Globus pallidus (tissue), 1 donor: ENCODE measurements around the gene GRIN2C.

Source experiments
- DNase-seq: peaks from one replicate; pipeline ENCODE4 v3.0.0-alpha.2; 2015; ENCODE audit warnings: low spot score

GRIN2C gene

DNA sequence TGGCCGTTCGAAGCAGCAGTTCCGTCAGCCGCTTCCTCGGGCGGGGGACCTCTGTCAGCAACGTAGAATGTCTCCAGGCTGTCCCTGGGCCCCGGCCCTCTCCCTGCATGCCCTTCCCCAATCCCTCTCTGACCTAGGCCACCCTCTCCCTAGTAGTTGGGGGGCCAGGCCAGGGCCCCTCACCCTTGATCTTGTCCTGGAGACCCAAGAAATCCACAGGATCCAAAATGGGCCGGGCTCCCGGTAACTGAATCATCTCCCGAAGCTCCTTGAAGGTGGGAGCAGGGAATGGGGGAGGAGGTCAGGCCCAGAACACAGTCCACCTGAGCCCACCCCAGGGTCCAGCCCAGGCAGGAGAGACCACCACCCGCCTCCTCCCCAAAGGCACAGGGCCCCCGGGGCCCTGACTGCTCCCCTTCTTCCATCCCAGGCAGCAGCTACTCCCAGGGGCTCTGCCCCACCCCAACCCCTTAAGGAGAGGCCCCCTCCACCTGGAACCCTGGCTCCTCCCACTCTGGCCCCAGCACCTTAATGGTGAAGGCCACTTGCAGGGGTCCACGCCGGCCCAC is 4.7 kb upstream of the GRIN2C start:
- no peak for DNase-seq

GRCh38 chr17:74863420-74864296 is 4.0 kb upstream of the GRIN2C start:
- DNase-seq, result no peak

DNA sequence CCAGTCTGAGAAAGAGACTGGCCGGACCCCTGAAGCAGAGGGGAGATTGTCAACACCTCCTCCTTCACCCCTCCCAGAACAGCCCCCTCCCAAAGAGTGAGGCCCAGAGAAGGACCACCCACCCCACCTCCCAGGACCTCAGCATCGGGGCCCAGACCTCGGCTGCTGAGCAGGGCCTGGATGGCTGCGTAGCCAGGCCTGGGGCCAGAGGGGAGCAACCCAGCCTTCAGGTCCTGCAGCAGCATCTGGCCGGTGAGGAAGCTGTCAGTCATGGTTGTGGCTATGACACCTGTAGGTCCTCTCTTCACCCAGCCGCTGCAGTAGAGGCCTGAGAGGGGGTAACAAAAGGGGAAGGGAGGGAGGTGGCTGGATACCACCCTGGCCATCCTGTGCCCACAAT is 3.2 kb upstream of the GRIN2C start:
- no peak for DNase-seq

DNA sequence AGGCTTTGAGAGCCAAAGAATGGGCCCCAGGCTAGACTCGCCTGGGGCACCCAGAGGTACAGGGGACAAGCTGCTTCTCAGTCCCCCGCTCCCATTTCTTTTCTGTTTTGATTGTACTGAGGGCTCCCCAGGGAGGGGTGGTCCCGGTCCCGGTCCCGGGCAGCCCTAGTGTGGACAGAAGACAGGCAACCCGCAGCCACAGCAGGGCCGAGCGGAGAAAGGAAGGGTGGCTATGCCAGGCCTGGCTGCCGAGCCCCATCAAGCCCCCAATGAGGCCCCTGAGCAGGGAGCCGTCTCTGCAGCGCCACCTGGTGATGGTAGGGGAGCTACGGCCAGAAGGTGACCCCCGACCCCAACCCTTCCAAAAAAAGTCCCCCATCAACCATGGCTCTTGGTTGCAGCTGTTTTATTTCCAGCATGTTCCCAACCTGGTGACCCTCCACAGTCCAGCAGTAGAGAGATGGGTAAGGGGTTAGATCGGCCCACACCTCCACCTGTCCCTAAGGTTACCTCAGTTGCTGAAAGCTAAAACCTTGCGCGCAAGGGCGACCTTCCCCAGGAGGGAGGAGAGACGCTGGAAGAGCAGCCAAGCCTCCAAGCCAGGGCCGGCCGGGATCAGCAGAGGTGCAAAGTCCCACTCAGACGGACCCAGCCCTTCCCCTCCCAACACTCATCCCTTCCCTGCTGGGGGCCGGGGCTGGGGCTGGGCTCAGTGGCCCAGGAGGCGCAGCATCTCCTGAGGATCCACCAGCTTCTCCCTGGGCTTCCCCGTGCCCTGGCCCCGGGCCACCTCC is 2.6 kb upstream of the GRIN2C start:
- DNase-seq, result peak; percentile 72

DNA sequence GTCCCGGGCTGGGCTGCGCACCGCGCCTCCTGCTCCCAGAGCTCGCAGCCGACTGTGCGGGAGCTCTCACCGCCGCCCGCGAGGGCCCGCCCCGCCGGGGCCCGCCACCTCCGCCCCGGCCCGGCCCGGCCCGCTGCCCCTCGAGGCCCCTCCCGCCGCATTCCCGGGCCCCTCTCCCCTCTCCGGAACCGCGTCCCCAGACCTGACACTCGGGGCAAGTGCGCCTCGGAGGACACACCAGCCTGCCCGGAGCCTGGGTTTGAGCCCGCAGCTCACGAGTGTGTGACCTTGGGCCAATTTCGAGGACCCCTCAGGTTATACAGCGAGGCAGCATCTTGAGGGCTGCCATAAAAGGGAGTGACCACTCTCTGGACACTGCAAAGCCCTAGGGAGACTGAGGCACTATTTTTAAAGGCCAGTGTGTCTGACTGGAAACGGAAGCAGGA is 2.0 kb upstream of the GRIN2C start:
- DNase-seq, result no peak

DNA sequence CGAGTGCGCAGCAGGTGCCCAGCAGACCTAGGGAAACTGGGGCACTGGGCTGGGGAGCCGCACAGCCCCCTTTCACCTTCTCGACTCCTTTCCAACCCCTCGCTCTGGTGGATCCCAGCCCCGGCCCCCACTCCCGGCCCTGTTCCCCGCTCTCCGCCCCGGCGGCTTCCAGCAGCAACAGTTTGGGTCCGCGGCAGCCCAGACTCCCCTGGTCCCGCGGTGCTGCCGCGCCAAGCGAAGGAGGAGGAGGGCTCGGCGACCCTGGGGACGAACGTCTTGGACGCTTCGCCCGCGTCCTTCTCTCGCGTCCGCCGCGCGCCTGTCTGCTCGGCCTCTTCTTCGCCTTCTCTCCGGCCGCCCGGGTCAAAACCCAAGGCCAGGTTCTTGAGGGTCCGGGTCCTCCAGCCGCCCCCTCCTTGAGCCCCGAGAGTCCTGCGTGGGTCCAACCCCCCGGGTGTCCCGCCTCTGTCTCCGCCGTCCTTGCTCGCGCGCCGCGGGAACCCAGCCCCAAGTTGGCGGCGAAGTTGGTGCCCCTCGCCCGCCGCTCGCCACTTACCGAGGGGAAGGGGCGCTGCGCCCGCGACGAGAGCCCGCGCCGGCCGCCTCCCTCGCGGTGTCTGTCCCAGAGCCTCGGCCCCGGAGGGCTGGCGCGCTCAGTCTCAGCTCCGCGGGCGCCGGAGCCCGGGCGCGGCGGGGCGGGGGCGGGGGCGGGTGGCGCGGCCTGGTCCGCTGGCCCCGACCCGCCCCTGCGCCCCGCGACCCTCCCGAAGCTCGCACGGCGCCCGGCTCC is 1.4 kb upstream of the GRIN2C start:
- no peak for DNase-seq

DNA sequence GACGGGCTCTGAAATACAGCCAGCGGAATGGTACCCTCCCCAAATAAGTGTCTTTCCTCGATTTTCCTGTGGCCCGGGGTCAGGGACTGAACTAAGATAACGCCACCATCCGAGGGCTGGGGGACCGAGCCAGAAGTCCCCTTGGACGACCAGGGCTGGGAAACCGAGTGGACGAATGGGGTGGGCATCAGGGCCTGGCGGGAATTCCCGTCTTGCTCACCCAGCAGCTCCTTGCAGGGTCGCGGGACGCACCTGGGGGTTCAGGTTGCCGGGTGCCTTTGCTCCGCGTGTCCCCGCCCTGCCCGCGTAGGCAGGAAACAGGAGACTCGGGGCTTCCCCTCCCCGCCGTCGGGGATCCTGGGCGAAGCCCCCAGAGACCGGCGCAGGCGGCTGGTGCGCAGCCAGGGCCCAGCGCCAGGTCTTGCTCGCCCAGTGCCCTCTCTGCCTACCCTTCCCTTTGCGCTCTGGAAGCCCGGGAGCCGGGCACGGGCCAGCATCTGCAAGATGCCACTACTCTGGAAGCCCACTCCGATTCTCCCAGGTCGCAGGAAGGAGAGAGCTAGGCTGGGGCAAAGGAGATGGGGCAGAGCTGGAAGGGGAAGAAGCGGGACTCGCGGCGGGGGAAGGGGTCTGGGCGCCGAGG is 665 bp upstream of the GRIN2C start:
- no peak for DNase-seq

DNA sequence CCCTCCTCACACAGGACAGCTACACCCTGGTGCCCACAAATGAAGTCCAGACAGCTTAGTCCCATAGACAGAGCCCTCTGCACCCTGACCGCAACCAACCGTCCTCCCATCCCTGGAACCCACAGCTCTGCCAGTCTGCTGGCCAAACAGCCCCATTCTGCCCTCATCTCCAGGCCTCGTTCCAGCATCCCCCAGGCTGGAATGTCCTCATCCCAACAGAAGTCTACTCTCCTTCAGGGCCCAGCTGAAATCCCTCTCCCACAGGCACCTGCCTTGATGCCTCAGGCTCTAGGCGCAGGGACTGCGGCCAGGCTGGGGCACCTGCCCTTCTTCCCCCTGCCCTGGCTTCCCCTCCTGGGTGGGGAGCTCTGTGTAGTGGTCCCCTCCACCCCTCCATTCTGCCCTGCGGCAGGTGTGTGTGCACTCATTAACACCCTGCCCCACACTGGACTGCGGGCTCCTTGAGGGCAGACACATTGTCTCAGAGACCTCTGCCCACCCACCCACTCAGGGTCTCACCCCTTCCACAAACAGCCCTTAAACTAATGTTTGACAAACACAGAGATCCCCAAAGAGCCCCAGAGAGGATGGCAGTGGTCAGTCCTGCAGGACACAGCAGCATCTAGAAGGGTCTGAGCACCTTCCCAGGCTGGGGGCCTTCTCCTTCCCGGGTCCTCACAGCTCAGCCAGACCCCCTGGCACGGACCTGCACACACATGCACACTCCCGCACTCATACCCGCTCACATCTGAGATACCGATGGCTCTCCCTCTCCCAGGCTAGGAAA is 820 bp downstream of the GRIN2C start:
- DNase-seq, result no peak

GRCh38 chr17:74857191-74857590 is 2.5 kb downstream of the GRIN2C start:
- DNase-seq, result no peak

GRCh38 chr17:74856112-74856511 is 3.6 kb downstream of the GRIN2C start:
- DNase-seq, result no peak

- DNase-seq, result no peak
These were observed 4.4 kb downstream of the GRIN2C start for GRCh38 chr17:74855323-74855722.

DNA sequence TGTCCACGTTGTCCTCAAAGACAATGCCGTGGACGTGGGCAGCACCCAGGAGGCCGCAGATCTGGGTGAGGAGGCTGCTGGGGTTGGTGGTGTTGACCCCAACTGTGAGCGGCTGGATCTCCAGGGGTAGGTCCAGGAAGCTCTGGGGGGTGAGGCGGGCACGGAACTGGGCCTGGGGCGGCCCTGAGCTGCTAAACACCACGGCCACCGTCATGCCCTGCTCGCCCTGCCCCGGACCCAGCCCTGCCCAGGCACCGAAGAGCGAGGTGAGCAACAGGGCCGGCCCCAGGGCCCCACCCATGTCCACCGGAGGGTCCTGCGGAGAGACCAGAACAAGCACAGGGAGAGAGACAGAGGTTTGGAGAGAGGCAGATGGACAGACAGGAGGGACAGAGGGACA is 4.9 kb downstream of the GRIN2C start:
- no peak for DNase-seq

- no peak for DNase-seq
These were observed 6.0 kb downstream of the GRIN2C start for GRCh38 chr17:74853669-74854068.

DNA sequence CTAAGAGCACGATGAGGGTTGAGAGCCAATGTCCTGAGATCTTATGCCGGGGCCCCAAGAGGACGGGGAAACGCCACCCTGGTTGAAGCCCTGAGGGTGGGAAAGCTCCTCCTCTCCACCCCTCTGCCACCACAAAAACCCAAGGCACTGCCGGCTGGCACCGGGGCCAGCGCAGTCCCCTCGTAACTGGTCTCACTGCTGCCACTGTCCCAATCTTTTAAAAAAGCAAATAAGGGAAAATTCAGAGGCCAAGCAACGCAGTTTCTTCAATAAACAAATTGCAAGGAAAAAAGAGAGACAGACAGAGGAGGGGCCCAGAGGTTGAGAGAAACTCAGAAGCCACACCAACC is 6.7 kb downstream of the GRIN2C start:
- DNase-seq, result no peak

DNA sequence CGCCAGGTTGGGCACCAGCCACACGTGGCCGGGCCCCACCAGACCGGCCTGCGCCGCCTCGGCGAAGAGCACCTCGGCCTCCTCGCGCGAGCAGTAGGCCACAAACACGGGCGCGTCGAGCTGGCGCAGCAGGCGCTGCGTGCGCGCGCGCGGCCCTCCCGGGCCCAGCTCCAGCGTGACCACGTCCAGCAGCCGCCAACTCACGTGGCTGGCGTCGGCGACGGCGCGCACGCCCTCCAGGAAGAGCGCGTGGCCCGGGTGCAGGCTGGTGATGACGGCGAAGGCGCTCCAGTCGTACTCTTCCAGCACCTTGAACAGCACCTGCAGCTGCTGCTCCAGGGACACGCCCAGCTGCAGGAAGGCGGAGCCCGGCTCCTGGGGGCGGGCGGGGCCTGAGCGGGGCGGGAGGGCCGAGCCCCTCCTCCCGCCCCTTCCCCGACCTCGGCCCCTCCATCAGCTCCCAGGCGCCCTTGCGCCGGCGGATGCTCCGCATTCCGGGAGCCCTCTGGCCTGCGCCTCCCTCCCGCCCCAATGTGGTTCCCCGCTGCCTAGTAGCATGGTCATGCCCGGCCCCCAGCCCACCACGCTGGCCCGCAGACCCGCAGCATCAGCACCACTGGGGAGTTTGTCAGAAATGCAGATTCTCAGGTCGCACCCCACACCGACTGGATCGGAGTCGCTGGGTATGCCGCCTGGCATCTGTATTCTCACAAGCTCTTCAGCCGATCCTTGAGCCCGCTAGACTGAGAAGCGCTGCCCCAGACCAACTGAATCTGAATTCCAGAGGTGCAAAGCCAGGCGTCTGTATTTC is 7.2 kb downstream of the GRIN2C start:
- DNase-seq, result no peak

GRCh38 chr17:74851612-74852236 is 8.0 kb downstream of the GRIN2C start:
- no peak for DNase-seq

DNA sequence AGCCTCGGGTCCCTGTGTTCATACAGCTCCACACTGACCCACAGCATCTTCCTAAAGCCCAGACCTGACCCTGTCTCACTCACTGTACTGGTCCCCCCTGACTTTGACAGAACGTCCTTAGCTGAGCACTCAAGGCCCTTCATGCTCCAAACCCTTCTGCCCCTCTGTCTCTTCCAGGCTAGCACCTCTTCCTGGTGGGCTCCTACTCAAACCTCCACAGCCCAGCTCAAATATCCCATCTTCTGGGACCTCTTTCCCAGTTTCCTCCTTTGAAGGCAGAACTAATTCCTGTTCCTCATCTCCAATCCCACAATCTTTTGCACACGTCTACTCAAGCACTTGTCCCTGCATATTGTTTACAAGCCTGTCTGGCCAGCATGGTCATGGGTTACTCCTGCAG is 8.8 kb downstream of the GRIN2C start:
- DNase-seq, result no peak

DNA sequence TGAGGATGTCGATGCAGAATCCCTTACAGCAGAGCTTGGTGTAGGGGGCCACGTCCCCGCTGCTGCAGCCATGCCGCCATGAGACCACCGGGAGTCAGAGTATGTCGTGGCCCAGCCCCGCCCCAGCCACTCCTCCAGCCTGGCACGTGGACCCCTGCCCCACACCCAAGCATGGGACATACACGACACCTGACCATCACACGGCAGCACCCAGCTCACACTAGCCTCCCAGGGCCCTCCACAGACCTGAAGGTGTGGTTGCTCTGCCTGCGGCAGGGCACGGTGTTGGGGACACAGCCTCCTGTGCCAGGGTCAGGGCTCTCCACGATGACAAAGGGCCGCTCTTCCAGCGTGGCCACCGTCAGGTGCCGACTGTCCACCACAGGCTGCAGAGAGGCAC is 9.4 kb downstream of the GRIN2C start:
- DNase-seq, result no peak

- no peak for DNase-seq
These were observed 10.9 kb downstream of the GRIN2C start for GRCh38 chr17:74848656-74849399.
